ENCODE data around the gene AJUBA.

- TF ChIP-seq CTCF (IDR thresholded peaks at IDR 0.05) (no peak), POLR2A (IDR thresholded peaks at IDR 0.05) (no peak)
Observed at GRCh38 chr14:22996768-22997654, 14.7 kb upstream of the AJUBA start.
